A673 (cell line): ENCODE data around the gene ATG10. TPM values are rescaled to one million over a fixed set of nuclear protein-coding genes. Genes with fewer than 3 reads are reported as not detected.

Experiments used
- BruUV-seq: library from RNA; stranded (reverse); fragments of 400-500 nt; replicated peaks from 2 replicates; lab custom pipeline; 2021; lab: Mats Ljungman, UMichigan
- CTCF ChIA-PET: fragments of 300-600 bp; sonication (Branson Sonifier 250); formaldehyde crosslinking; loops from one replicate; lab custom pipeline; 2022; ENCODE audit warnings: antibody characterized with exemption; lab: Charles Lee
- POLR2A ChIA-PET: fragments of 300-600 bp; sonication (Branson Sonifier 250); formaldehyde crosslinking; loops from one replicate; lab custom pipeline; 2022; ENCODE audit warnings: antibody characterized with exemption; ENCODE audit not compliant: low non-redundant PET; lab: Charles Lee
- DNase-seq: peaks from one replicate; pipeline ENCODE4 v3.0.0-alpha.2; 2015; ENCODE audit warnings: low spot score
- H3K27ac ChIP-seq: fragments of 200-600 bp; sonication (generic); 2 replicates; pipeline ENCODE4 v1.5.1; 2016; ENCODE audit warnings: mixed run types, low read depth, mild to moderate bottlenecking, mixed read lengths, antibody characterized with exemption, low read length; ENCODE audit not compliant: poor library complexity, severe bottlenecking
- H3K27me3 ChIP-seq: fragments of 200-600 bp; sonication (generic); replicated peaks from 2 replicates; pipeline ENCODE4 v1.6.1; 2017; ENCODE audit warnings: mixed run types, low read depth, mild to moderate bottlenecking, mixed read lengths, antibody characterized with exemption, low read length; ENCODE audit not compliant: insufficient read depth, poor library complexity
- H3K36me3 ChIP-seq: fragments of 200-600 bp; sonication (generic); 2 replicates; pipeline ENCODE4 v1.6.1; 2016; ENCODE audit warnings: mixed run types, mild to moderate bottlenecking, mixed read lengths, antibody characterized with exemption, low read length; ENCODE audit not compliant: insufficient read depth, poor library complexity, severe bottlenecking
- H3K4me1 ChIP-seq: fragments of 200-600 bp; sonication (generic); 2 replicates; pipeline ENCODE4 v1.6.1; 2017; ENCODE audit warnings: mixed run types, mild to moderate bottlenecking, mixed read lengths, antibody characterized with exemption, low read length; ENCODE audit not compliant: insufficient read depth, poor library complexity, severe bottlenecking
- H3K4me3 ChIP-seq: fragments of 200-600 bp; sonication (generic); 2 replicates; pipeline ENCODE4 v1.5.1; 2016; ENCODE audit warnings: low read depth, mixed run types, mild to moderate bottlenecking, mixed read lengths, low read length; ENCODE audit not compliant: poor library complexity, severe bottlenecking
- H3K9me3 ChIP-seq: fragments of 200-600 bp; sonication (generic); 2 replicates; pipeline ENCODE4 v1.6.1; 2016; ENCODE audit warnings: mixed run types, low read depth, mild to moderate bottlenecking, mixed read lengths, antibody characterized with exemption, low read length; ENCODE audit not compliant: poor library complexity, severe bottlenecking
- CTCF ChIP-seq: fragments of 300-800, 200-600 bp; sonication (generic); conservative IDR thresholded peaks from 2 replicates; pipeline ENCODE4 v1.5.1; 2017; ENCODE audit warnings: low read depth, mild to moderate bottlenecking, antibody characterized with exemption, low read length, moderate library complexity, mixed read lengths
- EZH2 ChIP-seq: fragments of 200-600 bp; sonication (generic); IDR thresholded peaks from 2 replicates; pipeline ENCODE4 v1.6.1; 2017; ENCODE audit warnings: borderline replicate concordance, low read depth, mild to moderate bottlenecking, mixed read lengths, antibody characterized with exemption, low read length; ENCODE audit not compliant: poor library complexity, severe bottlenecking
- intact Hi-C: fragments of 100-400 bp; cut with micrococcal nuclease; formaldehyde crosslinking; loops from one replicate; pipeline ENCODE4 v1.10.0; 2022; ENCODE audit not compliant: unreplicated experiment
- total RNA-seq: library from RNA; stranded (reverse); gene quantifications from 2 replicates; pipeline ENCODE4 v1.2.3, GENCODE V29; 2021

ATG10 gene
- total RNA-seq, 1 experiment from 2014 or later = 17.1 TPM

- no peaks in the 10 kb centered on the region for H3K9me3 ChIP-seq
- H3K36me3 ChIP-seq = no peaks in the 10 kb centered on the region
- intact Hi-C loops = no loop called here
- H3K4me3 ChIP-seq = no peak overlapping the region
- POLR2A ChIA-PET = no interaction called here
- no peak for DNase-seq
- CTCF ChIA-PET = no interaction called here
- H3K4me1 ChIP-seq = no peaks in the 10 kb centered on the region
- BruUV-seq = no TSS peak
- no peak overlapping the region for H3K27ac ChIP-seq
- H3K27me3 ChIP-seq = no peaks in the 10 kb centered on the region
- no peak for TF ChIP-seq EZH2
- no peak for TF ChIP-seq CTCF
Measured at GRCh38 chr5:82287625-82288024, 315.8 kb downstream of the ATG10 start.

- ChIA-PET POLR2A (no interaction called here), CTCF (no interaction called here)
- Histone ChIP-seq H3K4me1 (no peaks in the 10 kb centered on the region), H3K27me3 (no peaks in the 10 kb centered on the region), H3K27ac (no peak overlapping the region), H3K36me3 (no peaks in the 10 kb centered on the region), H3K4me3 (no peak overlapping the region), H3K9me3 (no peaks in the 10 kb centered on the region)
- BruUV-seq = no TSS peak
- DNase-seq = no peak
- TF ChIP-seq CTCF = no peak
- no peak for TF ChIP-seq EZH2
- intact Hi-C loops = no loop called here
Measured at GRCh38 chr5:82290005-82290404, 318.2 kb downstream of the ATG10 start.

GRCh38 chr5:82290908-82291307, 319.1 kb downstream of the ATG10 start:
- BruUV-seq = no TSS peak
- no peaks in the 10 kb centered on the region for H3K4me1 ChIP-seq
- CTCF ChIA-PET = no interaction called here
- no peak overlapping the region for H3K27ac ChIP-seq
- POLR2A ChIA-PET = no interaction called here
- no peaks in the 10 kb centered on the region for H3K27me3 ChIP-seq
- intact Hi-C loops = no loop called here
- DNase-seq = no peak
- H3K9me3 ChIP-seq = no peaks in the 10 kb centered on the region
- H3K36me3 ChIP-seq = no peaks in the 10 kb centered on the region
- TF ChIP-seq CTCF = no peak
- no peak for TF ChIP-seq EZH2
- no peak overlapping the region for H3K4me3 ChIP-seq
